ENCODE measurements around the gene YIPF3.

YIPF3 gene

DNA sequence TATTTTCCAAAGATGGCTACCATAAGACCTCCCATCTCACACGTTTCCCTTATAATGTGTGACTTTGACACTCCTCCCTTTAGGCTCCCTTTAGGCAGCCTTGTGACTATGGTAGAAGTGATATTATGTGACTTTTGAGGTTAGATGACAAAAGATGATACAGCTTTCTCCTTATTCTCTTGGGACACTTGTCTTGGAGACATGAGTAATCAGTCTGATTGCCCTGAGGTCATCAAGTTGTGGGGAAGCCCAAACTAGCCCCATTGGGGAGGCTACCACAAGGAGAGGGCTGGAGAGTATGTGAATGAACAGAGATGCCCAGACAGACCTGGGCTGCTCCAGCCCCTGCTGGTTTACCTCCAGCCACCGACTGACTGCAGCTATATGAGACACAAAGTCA, 50.8 kb downstream of the YIPF3 start:
- Histone ChIP-seq H3K27me3 (ENCODE audit: control insufficient read depth, insufficient read depth, low read length, poor library complexity, severe bottlenecking) (peaks cover 7% of the 10 kb centered on the region), H3K9me3 (ENCODE audit: control insufficient read depth, low read length) (no peaks in the 10 kb centered on the region)

DNA sequence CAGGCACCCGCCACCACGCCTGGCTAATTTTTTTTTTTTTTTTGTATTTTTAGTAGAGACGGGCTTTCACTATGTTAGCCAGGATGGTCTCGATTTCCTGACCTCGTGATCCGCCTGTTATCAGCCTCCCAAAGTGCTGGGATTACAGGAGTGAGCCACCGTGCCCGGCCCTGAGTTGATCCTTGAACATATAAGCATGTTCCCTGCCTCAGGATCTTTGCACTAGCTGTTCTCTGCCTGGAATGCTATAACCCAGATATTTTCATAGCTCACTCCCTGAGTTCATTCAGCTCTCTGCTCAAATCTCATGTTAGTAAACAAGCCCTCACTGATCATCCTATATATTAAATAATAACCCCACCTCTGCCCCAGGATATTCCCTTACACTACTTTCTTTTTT, 52.4 kb downstream of the YIPF3 start:
- Histone ChIP-seq H3K27me3 (ENCODE audit: control insufficient read depth, insufficient read depth, low read length, poor library complexity, severe bottlenecking) (peaks cover 7% of the 10 kb centered on the region), H3K4me1 (ENCODE audit: control insufficient read depth, insufficient read depth, low read length) (peaks cover 11% of the 10 kb centered on the region), H3K36me3 (ENCODE audit: control insufficient read depth, insufficient read depth, low read length) (no peaks in the 10 kb centered on the region), H3K27ac (ENCODE audit: insufficient read depth, low read depth, low read length, poor library complexity, severe bottlenecking) (no peak overlapping the region), H3K4me3 (ENCODE audit: insufficient read depth, low read depth, low read length) (no peak overlapping the region), H3K9me3 (ENCODE audit: control insufficient read depth, low read length) (no peaks in the 10 kb centered on the region)
- WGBS, 2 experiments, result 88 to 90% methylated on average over 8 of the region's 8 CpGs

More for the DNA sequence above, 50.8 kb downstream of the YIPF3 start:
- H3K4me1 ChIP-seq (ENCODE audit: control insufficient read depth, insufficient read depth, low read length), result peaks cover 13% of the 10 kb centered on the region
- 67 to 76% methylated on average over 2 of the region's 2 CpGs for WGBS, 2 experiments
- no peaks in the 10 kb centered on the region for H3K36me3 ChIP-seq (ENCODE audit: control insufficient read depth, insufficient read depth, low read length)
- H3K4me3 ChIP-seq (ENCODE audit: insufficient read depth, low read depth, low read length), result no peak overlapping the region
- no peak overlapping the region for H3K27ac ChIP-seq (ENCODE audit: insufficient read depth, low read depth, low read length, poor library complexity, severe bottlenecking)

DNA sequence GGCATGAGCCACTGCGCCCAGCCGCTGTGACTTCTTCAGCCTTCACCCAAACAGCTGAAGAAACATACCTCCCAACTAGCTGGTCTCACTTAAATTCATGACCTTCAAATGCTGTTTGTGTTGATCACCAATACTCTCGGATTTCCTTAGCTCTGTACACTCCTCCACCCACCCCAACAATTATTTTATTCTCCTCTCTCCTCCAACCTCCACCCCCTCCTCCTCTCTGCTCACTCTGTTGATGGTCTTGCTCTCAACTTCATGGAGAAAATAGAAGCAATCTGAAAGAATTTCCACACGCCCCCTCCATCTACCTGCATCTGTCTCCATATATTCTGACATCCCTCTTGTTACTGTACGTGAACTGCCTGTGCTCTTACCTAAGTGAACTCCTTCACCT, 54.8 kb downstream of the YIPF3 start:
- Histone ChIP-seq H3K27me3 (ENCODE audit: control insufficient read depth, insufficient read depth, low read length, poor library complexity, severe bottlenecking) (peaks cover 16% of the 10 kb centered on the region), H3K36me3 (ENCODE audit: control insufficient read depth, insufficient read depth, low read length) (no peaks in the 10 kb centered on the region), H3K27ac (ENCODE audit: insufficient read depth, low read depth, low read length, poor library complexity, severe bottlenecking) (no peak overlapping the region), H3K4me3 (ENCODE audit: insufficient read depth, low read depth, low read length) (no peak overlapping the region), H3K9me3 (ENCODE audit: control insufficient read depth, low read length) (no peaks in the 10 kb centered on the region), H3K4me1 (ENCODE audit: control insufficient read depth, insufficient read depth, low read length) (no peaks in the 10 kb centered on the region)
- 75 to 79% methylated on average over 5 of the region's 5 CpGs for WGBS, 2 experiments
